ENCODE results near the gene CHPF2.

CHPF2 gene

GRCh38 chr7:151286148-151286547 is 53.9 kb downstream of the CHPF2 start:
- DNase-seq (ENCODE audit: low read depth, low spot score): no peak
